PFSK-1 (cell line): Measurements from ENCODE around the gene TOR1A.

Experiments used
- FOXP2 ChIP-seq: optimal IDR thresholded peaks from 2 replicates; pipeline ENCODE3; 2011; ENCODE audit warnings: borderline replicate concordance, control low read depth, inconsistent platforms; ENCODE audit not compliant: insufficient read depth; ENCODE audit errors: extremely low read length, extremely low read depth
- POLR2AphosphoS5 ChIP-seq: IDR thresholded peaks from 2 replicates; pipeline ENCODE4 v1.6.1; 2012; ENCODE audit warnings: low read depth, mild to moderate bottlenecking, control low read depth, low read length, moderate library complexity
- REST ChIP-seq, 2 experiments: IDR thresholded peaks; 2 replicates each; pipeline versions ENCODE4 v1.6.1 to v1.8.0; 2011 to 2012; ENCODE audit warnings: low read depth in 2 of 2, low read length in 2 of 2, control low read depth in 1 of 2, inconsistent platforms in 1 of 2, mild to moderate bottlenecking in 1 of 2, moderate library complexity in 1 of 2; ENCODE audit not compliant: insufficient read depth in 1 of 2
- SIN3A ChIP-seq: IDR thresholded peaks from 2 replicates; pipeline ENCODE4 v1.6.1; 2012; ENCODE audit warnings: mild to moderate bottlenecking, low read length, moderate library complexity, borderline replicate concordance; ENCODE audit not compliant: insufficient read depth
- TAF1 ChIP-seq: IDR thresholded peaks from 2 replicates; pipeline ENCODE4 v1.6.1; 2012; ENCODE audit warnings: low read length, control low read depth, borderline replicate concordance; ENCODE audit not compliant: insufficient read depth

Gene TOR1A

GRCh38 chr9:129868023-129868871 is 44.3 kb upstream of the TOR1A start:
- TF ChIP-seq TAF1 = no peak
- no peak for TF ChIP-seq POLR2AphosphoS5
- no peak for TF ChIP-seq SIN3A
- TF ChIP-seq FOXP2 = no peak
- TF ChIP-seq REST (IDR thresholded peaks at IDR 0.05; ENCODE audit: insufficient read depth in 1 of 2, low read depth in 2 of 2, low read length in 2 of 2) = no peak

- TF ChIP-seq POLR2AphosphoS5 (no peak), TAF1 (no peak), SIN3A (no peak), FOXP2 (no peak), REST (IDR thresholded peaks at IDR 0.05; ENCODE audit: insufficient read depth in 1 of 2, low read depth in 2 of 2, low read length in 2 of 2) (no peak)
Measured at GRCh38 chr9:129867136-129868022, 43.4 kb upstream of the TOR1A start.

GRCh38 chr9:129866394-129867135 is 42.6 kb upstream of the TOR1A start:
- TF ChIP-seq REST (IDR thresholded peaks at IDR 0.05; ENCODE audit: insufficient read depth in 1 of 2, low read depth in 2 of 2, low read length in 2 of 2) (no peak), POLR2AphosphoS5 (no peak), SIN3A (no peak), TAF1 (no peak), FOXP2 (no peak)

GRCh38 chr9:129865668-129866320 is 41.9 kb upstream of the TOR1A start:
- TF ChIP-seq REST (IDR thresholded peaks at IDR 0.05; ENCODE audit: insufficient read depth in 1 of 2, low read depth in 2 of 2, low read length in 2 of 2) = no peak
- TF ChIP-seq TAF1 = no peak
- TF ChIP-seq SIN3A = no peak
- no peak for TF ChIP-seq FOXP2
- no peak for TF ChIP-seq POLR2AphosphoS5
